NCI-H774 (cell line): Measurements from ENCODE around the gene TOR1B.

ENCODE experiments used
- DNase-seq: peaks from one replicate; lab custom pipeline; 2025; lab: John Stamatoyannopoulos, UW

Gene TOR1B

DNA sequence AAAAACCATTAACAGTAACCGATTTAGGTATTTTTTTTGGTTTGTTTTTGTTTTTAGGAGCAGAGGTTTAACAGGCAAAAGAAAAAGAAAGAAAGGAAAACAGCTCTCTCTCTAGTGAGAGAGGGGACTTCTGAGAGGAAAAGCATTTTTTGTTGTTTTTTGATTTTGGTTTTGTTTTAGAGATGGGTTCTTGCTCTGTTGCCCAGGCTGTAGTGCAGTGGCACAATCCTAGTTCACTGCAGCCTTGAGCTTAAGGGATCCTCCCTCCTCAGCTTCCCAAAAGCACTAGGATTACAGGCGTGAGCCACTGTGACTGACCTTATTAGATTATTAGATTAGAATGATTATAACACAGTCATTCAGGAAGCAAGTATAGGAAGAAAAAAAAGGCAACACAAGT, 42.4 kb downstream of the TOR1B start:
- DNase-seq = no peak

- no peak for DNase-seq
These were observed 45.9 kb downstream of the TOR1B start for GRCh38 chr9:129848712-129849441.

GRCh38 chr9:129849901-129850300, 46.9 kb downstream of the TOR1B start:
- no peak for DNase-seq

DNA sequence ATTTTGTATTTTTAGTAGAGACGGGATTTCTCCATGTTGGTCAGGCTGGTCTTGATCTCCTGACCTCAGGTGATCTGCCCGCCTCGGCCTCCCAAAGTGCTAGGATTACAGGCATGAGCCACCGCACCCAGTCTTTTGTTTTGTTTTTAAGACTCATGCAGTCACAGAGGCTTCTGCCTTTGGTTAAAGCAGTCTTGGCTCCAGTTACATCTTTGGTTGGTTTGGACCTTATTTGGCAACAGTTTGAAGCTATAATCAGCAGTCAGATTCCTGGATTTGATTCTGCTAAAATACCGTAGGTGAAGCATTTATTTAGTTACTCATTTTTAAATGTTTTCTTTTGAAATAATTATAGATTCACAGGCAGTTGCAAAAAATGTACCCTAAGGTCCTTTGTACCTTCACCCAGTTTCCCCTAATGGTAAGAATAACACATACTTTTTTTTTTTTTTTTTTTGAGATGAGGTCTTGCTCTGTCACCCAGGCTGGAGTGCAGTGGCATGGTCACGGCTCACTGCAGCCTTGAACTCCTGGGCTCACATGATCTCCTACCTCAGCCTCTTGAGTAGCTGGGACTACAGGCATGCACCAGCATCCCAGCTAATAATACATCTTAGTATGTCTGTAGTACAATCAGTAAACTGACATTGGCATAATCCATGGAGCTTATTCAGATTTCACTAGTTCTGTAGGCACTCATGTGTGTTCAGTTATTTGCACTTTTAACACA, 48.0 kb downstream of the TOR1B start:
- DNase-seq = no peak

GRCh38 chr9:129851821-129852220, 48.8 kb downstream of the TOR1B start:
- no peak for DNase-seq

DNA sequence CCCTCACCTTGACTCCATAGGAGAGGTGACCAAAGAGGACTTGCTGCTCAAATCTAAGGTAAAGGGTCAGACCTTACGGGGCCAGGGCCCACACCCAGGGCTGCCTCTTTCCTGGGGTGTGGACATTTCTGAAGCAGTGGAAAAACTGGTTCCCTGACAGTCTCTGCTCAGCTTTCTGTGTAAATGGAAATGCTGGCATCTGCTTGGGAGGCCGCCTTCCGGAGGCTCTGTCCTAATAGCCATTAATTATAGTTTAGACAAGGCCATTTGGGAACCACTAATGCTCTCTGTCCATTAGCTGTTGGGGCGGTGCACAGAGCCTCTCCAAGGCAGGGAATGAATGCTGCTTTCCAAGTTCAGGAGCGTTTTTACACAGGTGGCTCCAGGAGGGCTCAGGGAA, 49.6 kb downstream of the TOR1B start:
- DNase-seq = no peak

- no peak for DNase-seq
These were observed 50.6 kb downstream of the TOR1B start for GRCh38 chr9:129853614-129854013.

- DNase-seq = no peak
These were observed 51.7 kb downstream of the TOR1B start for GRCh38 chr9:129854588-129855110.

DNA sequence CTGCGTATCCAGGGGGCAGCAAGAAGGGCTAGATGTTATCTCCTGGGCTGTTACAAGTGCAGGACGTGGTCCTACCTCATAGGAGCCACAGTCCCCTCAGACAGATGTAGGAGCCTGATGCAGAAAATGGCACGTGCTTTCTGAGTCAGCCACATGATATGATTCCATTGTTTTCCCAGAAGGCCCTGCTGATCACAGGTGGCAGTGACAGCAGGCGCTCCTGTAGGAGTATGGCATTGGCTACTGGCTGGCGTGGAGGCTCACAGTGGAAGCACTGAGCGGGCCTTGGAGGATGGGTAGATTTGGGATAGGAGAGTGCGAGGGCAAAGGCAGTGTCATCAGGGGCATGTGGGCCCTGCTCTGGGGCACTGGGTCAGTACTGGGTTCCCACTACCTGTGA, 54.2 kb downstream of the TOR1B start:
- DNase-seq = no peak

- DNase-seq = no peak
These were observed 55.4 kb downstream of the TOR1B start for GRCh38 chr9:129858167-129858962.
